ENCODE measurements around the gene ANKRD1. TPM values are rescaled to one million over a fixed set of nuclear protein-coding genes. Genes with fewer than 3 reads are reported as not detected.

The ANKRD1 gene
- total and polyA plus RNA-seq, 2 of the 8 experiments (the other 6 are each of a cell fraction or from before 2014, with no cell fraction given): 0.03 TPM; not detected in 1

GRCh38 chr10:90921906-90922305 lies 1.0 kb upstream of the ANKRD1 start:
- H3K23ac ChIP-seq (ENCODE audit: insufficient read length): no peak overlapping the region
- H4K5ac ChIP-seq (ENCODE audit: insufficient read length, low read depth, low read length): no peak overlapping the region
- H3K4me1 ChIP-seq (replicated peaks in 1 of 4; ENCODE audit: control insufficient read depth in 3 of 4, insufficient read depth in 4 of 4, low read length in 3 of 4): peaks cover 0 to 3% (median 2%) of the 10 kb centered on the region in 4 experiments; a peak in 3 of 7 replicates
- H3K4ac ChIP-seq (replicated peaks; ENCODE audit: insufficient read length, low read depth, low read length): no peak overlapping the region
- no peak overlapping the region for H3K9ac ChIP-seq (replicated peaks in 1 of 4; ENCODE audit: extremely low read depth in 1 of 4, low read depth in 3 of 4, low read length in 3 of 4)
- no peaks in the 10 kb centered on the region for H3K9me3 ChIP-seq (ENCODE audit: insufficient read depth in 2 of 2, low read depth in 1 of 2, low read length in 1 of 2)
- no peak overlapping the region for H3K4me3 ChIP-seq (ENCODE audit: extremely low read depth in 1 of 4, insufficient read depth in 2 of 4, low read depth in 3 of 4, low read length in 4 of 4)
- no peak overlapping the region for H2BK20ac ChIP-seq (ENCODE audit: low read length)
- H2AFZ ChIP-seq (ENCODE audit: low read length): no peak overlapping the region
- no peak overlapping the region for H2BK15ac ChIP-seq (ENCODE audit: low read length)
- no peaks in the 10 kb centered on the region; the same call in 1 of the 2 replicates for H3K23me2 ChIP-seq (ENCODE audit: low read depth, low read length)
- no peak overlapping the region for H4K8ac ChIP-seq (ENCODE audit: extremely low read depth, insufficient read depth, low read length)
- H3K27me3 ChIP-seq (replicated peaks in 1 of 4; ENCODE audit: control insufficient read depth in 3 of 4, extremely low read depth in 1 of 4, insufficient read depth in 3 of 4, low read length in 3 of 4): peaks cover 90 to 98% (median 97%) of the 10 kb centered on the region in 4 experiments
- H4K20me1 ChIP-seq (replicated peaks in 1 of 2; ENCODE audit: control insufficient read depth in 1 of 2, insufficient read depth in 2 of 2, low read length in 2 of 2): peaks cover 18 to 21% of the 10 kb centered on the region in 2 experiments
- no peak overlapping the region for H2BK120ac ChIP-seq (replicated peaks; ENCODE audit: low read depth, low read length)
- WGBS, 2 experiments (ENCODE audit: extremely low coverage in 1 of 2, insufficient coverage in 1 of 2, insufficient read length in 1 of 2, insufficient replicate concordance in 2 of 2, low coverage in 1 of 2, low lambda C conversion rate in 2 of 2, missing lambda C conversion rate in 1 of 2): 49% methylated on average over 3 of the region's 3 CpGs; no CpG with 5 or more reads in 1 of the 2 experiments
- H3K27ac ChIP-seq (ENCODE audit: low read depth, low read length): no peak overlapping the region
- H3K18ac ChIP-seq (ENCODE audit: extremely low read depth, low read length): no peak overlapping the region
- no peak overlapping the region for H3K4me2 ChIP-seq (ENCODE audit: insufficient read depth in 1 of 2, low read depth in 2 of 2, low read length in 2 of 2)
- H2BK12ac ChIP-seq (ENCODE audit: low read depth, low read length): no peak overlapping the region
- H3K79me1 ChIP-seq (ENCODE audit: low read depth, low read length): no peaks in the 10 kb centered on the region
- no peak overlapping the region for H2BK5ac ChIP-seq (ENCODE audit: low read depth, low read length)
- FAIRE-seq: no peak
- H3K56ac ChIP-seq (replicated peaks; ENCODE audit: insufficient read length, low read depth, low read length): no peak overlapping the region
- H2AK5ac ChIP-seq (ENCODE audit: low read depth, low read length): no peak overlapping the region
- POLR2A ChIA-PET (ENCODE audit: partially characterized antibody): interaction anchor here (0.7 kb wide), 1 partner anchor 12 kb away, joined by 3 read pairs; no protein-coding TSS in a partner anchor
- no peaks in the 10 kb centered on the region; a peak in 1 of 8 replicates for H3K36me3 ChIP-seq (ENCODE audit: control insufficient read depth in 2 of 4, insufficient read depth in 4 of 4, low read length in 3 of 4)
- CTCF ChIA-PET (ENCODE audit: partially characterized antibody): interaction anchor here (1.0 to 5.4 kb wide), 2 partner anchors 10 to 20 kb away, joined by 3 to 37 read pairs; no protein-coding TSS in a partner anchor
- no peak for DNase-seq (ENCODE audit: low read depth in 1 of 2, low spot score in 2 of 2)
- H3K14ac ChIP-seq (ENCODE audit: insufficient read length): no peak overlapping the region
- no peaks in the 10 kb centered on the region for H3K79me2 ChIP-seq (ENCODE audit: control insufficient read depth in 1 of 2, insufficient read depth in 2 of 2, low read length in 2 of 2)
- no peak overlapping the region for H4K91ac ChIP-seq (replicated peaks; ENCODE audit: insufficient read length, low read length)
- TF ChIP-seq HDAC2 (IDR thresholded peaks at IDR 0.05; ENCODE audit: borderline replicate concordance in 1 of 2, low read depth in 2 of 2, low read length in 2 of 2): no peak
- TF ChIP-seq CBX5 (IDR thresholded peaks at IDR 0.05; ENCODE audit: low read depth, low read length): no peak
- TF ChIP-seq TEAD4 (IDR thresholded peaks at IDR 0.05; ENCODE audit: low read depth, low read length): no peak
- TF ChIP-seq SP1 (IDR thresholded peaks at IDR 0.05; ENCODE audit: low read depth, low read length): no peak
- no peak for TF ChIP-seq SP2 (IDR thresholded peaks at IDR 0.05; ENCODE audit: low read length)
- no peak for TF ChIP-seq CHD2 (IDR thresholded peaks at IDR 0.05; ENCODE audit: low read length)
- TF ChIP-seq TCF12 (IDR thresholded peaks at IDR 0.05; ENCODE audit: low read depth, low read length): no peak
- TF ChIP-seq BACH1 (IDR thresholded peaks at IDR 0.05; ENCODE audit: low read length): no peak
- no peak for TF ChIP-seq KDM1A (IDR thresholded peaks at IDR 0.05; ENCODE audit: borderline replicate concordance, low read length)
- TF ChIP-seq CBX8 (IDR thresholded peaks at IDR 0.05; ENCODE audit: borderline replicate concordance, low read depth, low read length): no peak
- TF ChIP-seq RFX5 (IDR thresholded peaks at IDR 0.05; ENCODE audit: borderline replicate concordance, low read depth, low read length): no peak
- no peak for TF ChIP-seq CEBPB (IDR thresholded peaks at IDR 0.05; ENCODE audit: low read depth, low read length)
- no peak for TF ChIP-seq EZH2 (IDR thresholded peaks at IDR 0.05; ENCODE audit: low read depth, low read length, severe bottlenecking)
- TF ChIP-seq TAF7 (optimal IDR thresholded peaks at IDR 0.05; ENCODE audit: borderline replicate concordance, low read depth, low read length): no peak
- no peak for TF ChIP-seq SRF (IDR thresholded peaks at IDR 0.05; ENCODE audit: low read depth, low read length)
